HPDE6-E6E7 (cell line): ENCODE measurements around the gene TES.
"Not testable (repeated sequence)": the region's sequence is repeated elsewhere in the genome, so short reads cannot be mapped to it uniquely, and the experiment has no call there.

Source experiments
- DNase-seq: peaks from one replicate; pipeline ENCODE4 v3.0.0; 2011; ENCODE audit warnings: missing footprints; ENCODE audit errors: extremely low spot score

The TES gene

DNA sequence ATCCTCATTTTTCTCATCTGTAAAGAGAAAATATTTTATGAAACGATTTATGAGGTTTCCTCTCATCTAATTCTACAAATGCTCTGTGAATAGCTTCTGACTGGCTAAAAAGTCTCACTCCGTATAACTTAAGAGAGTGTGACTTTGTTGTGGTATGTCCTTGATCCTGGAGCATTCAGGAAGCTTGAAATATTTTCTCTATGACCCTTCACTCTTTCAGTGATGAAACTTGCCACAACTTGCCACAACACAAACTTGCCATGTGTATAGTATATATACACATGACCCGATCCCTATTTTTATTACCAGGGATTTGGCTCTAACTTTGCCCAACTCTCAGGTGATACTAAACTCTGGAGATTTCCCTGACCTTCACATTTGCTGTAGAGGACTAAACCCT lies 74.1 kb downstream of the TES start:
- DNase-seq: no peak

DNA sequence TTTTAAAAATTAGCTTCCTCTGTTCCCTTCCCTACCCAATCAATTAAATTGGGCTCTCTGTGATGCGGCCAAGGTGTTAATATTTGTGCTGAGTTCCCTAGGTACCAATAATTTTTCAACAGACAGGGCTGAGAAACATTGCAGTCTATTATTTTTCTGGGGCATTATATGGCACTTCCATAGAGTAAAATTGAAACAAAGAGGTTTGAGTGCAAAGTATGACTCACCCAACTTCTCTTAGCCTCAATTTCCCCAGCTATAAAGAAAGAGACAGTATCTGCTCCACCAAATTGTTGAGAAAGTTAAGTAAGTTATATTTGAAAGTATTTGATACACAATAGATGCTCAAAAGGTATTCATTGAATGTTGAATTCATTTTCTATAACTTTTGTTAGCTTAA lies 74.9 kb downstream of the TES start:
- DNase-seq: no peak

DNA sequence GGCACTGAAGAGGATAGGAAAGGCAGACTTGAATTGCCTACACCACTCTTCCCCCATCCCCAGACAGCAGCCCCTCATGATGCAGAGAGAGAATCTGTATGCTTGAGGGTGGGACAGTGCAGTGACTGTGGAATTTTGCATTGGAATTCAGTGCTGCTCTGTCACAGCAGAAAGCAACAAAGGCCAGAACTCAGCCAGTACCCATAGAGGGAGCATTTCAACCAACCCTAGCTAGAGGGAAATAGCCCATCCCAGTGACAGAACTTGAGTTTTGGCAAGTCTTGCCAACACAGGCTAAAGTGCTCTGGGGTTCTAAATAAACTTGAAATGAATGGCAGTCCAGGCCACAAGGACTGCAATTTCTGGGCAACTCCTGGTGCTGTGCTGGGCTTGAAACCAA lies 80.4 kb downstream of the TES start:
- no peak for DNase-seq

DNA sequence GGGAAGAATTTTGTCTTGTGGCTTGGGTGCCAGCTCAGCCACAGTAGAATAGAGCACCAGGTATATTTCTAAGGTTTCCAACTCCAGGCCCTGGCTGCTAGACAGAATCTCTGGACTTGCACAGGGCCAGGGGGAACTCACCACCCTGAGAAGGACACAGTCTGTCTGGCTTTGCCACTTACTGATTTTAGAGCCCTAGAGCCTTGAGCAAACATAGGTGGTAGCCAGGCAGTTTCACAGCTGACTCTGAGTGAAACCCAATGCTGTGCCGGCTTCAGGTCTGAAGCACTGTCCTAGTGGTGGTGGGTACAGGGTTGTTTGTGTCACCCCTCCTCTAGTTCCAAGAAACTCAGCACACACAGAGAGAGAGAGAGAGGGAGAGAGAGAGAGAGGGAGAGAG lies 81.6 kb downstream of the TES start:
- no peak for DNase-seq

DNA sequence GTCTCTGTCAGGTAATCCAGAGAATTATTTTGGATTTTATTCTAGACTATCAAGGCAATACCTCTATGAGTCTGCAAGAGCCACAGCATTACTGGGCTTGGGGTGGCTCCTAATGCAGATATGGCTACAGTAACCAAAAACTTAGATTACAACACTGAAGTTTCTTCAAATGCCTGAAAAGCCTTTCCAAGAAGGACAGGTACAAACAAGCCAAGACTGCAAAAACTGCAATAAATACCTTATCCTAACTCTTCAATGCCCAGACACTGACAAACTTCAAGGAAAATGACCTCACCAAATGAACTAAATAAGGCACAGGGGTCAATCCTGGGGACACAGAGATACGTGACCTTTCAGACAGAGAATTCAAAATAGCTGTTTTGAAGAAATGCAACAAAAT lies 82.0 kb downstream of the TES start:
- no peak for DNase-seq

DNA sequence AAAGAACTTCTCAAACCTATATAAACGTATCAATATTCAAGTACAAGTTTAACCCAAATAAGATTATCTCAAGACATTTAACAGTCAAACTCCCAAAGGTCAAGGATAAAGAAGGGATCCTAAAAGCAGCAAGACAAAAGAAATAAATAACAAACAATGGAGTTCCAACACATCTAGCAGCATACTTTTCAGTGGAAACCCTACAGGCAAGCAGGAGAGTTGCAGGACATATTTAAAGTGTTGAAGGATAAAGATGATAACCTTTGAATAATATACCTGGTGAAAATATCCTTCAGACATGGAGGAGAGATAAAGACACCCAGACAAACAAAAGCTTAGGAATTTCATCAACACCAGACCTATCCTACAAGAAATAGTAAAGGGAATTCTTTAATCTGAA lies 82.8 kb downstream of the TES start:
- DNase-seq: no peak

DNA sequence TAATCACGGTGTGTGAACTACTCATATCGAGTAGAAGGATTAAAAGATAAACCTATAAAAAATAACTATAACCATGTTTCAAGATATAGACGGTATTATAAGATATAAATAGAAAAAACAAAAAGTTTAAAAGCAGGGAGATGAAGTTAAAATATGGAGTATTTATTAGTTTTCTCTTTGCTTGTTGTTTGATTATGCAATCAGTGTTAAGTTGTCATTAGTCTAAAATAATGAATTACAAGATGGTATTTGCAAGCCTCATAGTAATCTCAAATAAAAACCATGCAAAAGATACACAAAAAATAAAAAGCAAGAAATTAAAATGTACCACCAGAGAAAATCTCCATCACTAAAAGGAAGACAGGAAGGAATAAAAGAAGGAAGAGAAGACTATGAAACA lies 83.3 kb downstream of the TES start:
- no peak for DNase-seq

DNA sequence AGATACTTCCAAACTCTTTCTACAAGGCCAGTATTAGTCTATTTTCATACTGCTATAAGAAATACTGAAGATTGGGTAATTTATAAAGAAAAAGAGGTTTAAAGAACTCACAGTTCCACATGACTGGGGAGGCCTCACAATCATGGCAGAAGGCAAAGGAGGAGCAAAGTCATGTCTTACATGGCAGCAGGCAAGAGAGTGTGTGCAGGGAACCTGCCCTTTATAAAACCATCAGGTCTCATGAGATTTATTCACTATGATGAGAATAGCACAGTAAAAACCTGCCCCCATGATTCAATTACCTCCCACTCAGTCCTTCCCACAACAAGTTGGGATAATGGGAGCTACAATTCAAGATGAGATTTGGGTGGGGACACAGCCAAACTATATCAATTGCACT lies 85.6 kb downstream of the TES start:
- not testable (repeated sequence) for DNase-seq

DNA sequence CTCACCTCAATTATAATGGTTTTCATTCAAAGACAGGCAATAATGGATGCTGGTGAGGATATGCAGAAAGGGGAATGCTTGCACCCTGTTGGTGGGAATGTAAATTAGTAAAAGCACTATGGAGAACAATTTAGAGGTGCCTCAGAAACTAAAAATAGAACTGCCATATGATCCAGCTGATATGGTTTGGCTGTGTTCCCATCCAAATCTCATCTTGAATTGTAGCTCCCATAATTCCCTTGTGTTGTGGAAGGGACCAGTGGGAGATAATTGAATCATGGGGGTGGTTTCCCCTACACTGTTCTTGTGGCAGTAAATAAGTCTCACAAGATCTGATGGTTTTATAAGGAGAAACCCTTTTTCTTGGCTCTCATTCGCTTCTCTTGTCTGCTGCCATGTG lies 87.7 kb downstream of the TES start:
- no peak for DNase-seq

DNA sequence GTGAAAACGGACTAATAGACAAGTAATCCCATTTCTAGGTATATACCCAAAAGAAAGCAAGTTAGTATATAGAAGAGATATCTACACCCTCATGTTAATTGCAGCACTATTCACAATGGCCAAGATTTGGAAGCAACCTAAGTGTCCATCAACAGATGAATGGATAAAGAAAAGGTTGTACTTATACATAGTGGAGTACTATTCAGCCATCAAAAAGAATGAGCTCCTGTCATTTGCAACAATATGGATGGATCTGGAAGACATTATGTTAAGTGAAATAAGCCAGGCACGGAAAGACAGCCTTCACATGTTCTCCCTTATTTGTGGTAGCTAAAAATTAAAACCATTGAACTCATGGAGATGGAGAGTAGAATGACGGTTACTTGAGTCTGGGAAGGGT lies 88.2 kb downstream of the TES start:
- no peak for DNase-seq

DNA sequence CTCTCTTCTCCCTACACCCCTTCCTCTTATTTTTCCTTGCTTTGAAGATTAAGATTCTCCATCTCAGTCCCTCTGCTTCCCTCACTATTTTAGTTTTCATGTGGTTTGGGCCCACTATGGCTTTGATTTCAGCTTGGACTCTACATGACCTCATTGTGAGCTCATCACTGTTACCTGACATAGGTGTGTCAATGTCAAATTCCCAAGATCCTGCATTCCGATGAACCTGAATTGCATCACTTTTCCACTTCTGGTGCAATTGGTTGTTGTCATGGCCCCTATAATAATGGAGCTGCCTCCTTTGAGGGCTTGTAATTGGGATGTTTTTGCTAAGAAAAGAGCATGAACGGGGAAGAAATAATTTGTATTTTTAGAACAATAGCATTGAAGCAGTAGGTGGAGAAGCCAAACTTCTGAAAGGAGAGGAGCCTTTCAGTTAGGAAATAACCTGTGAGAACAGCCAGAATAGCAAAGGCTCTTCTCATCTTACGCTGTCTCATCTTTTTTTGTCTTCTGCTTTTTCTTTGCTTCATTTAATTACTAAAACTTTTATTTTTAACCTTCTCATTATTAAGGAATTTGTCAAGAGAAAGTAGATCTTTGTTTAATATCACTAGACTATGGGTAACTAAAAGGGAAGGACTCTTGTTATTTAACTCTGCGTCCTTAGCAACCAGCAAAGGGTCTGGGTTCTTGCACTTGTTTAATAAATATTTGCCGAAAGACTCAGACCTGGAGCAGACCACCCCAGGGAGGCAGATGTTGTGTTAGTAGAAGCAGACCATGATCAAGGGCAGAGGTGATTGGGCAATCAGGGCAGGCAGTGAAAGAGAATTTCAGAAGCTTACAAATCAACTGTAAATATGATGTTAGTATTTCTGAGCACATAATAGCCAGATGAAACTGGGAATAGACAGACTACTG lies 95.4 kb downstream of the TES start:
- DNase-seq: no peak

DNA sequence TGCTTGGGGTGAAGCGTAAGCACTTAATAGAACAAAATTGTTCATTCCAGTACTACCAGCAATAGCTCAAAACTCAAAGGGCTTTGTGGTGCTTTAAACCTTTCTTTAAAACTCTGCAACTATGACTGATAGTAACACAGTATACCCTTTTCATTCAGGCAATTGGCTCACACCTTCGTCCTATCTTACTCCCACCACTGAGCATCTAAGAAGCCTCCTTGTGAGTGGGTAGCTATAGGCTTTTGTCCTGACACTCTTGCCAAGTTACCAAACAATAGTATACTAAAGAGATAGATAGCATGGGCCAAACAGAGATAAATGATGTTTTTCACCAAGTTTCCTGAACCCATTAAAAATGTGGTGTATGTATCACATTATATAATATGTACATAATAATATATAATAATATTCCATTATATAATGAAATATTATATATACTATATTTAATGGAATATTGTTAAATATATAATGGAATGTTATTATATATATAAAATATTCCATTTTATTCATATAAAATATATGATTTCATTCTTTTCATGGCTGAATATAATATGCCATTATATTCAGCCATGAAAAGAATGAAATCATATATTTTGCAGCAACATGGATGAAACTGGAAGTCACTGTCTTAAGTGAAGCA lies 96.2 kb downstream of the TES start:
- DNase-seq: no peak

DNA sequence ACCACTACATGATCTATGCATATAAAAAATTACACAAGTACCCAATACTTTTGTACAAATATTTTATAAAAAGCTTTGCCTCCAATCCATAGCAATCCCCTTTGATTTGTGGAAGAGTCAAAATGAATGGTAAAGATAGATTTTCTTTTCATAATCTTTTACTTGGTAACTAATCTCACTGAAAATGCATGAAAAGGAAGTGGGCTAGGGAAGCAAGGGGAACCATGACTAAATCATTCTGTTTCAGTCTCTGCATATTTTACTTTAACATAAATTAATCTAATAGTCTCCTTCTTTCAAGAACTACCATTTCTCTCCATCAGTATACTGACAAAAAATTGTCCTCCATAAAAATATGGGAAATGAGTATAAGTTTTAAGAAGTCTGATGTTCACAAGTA lies 96.9 kb downstream of the TES start:
- no peak for DNase-seq
